K562 (cell line): Measurements from ENCODE around the gene SPATA12. TPM values are rescaled to one million over a fixed set of nuclear protein-coding genes. Genes with fewer than 3 reads are reported as not detected.

Source experiments
- ATAC-seq: fragments of 200-7000 bp; cut with Tn5 transposase; 3 replicates; pipeline ENCODE4 v1.9.1; 2020; ENCODE audit warnings: moderate library complexity
- BruUV-seq: library from RNA; stranded (reverse); fragments of 400-500 nt; replicated peaks from 2 replicates; lab custom pipeline; 2021; lab: Mats Ljungman, UMichigan
- CTCF ChIA-PET: fragments of 300-600 bp; formaldehyde crosslinking; extraction: SDS; loops from one replicate; lab custom pipeline; 2021; ENCODE audit warnings: low intra/inter-chr PET ratio; lab: Yijun Ruan, JAX
- POLR2A ChIA-PET: fragments of 300-600, 350-650 bp; sonication (Branson Sonifier 250); formaldehyde crosslinking; extraction: SDS; loops from one replicate; lab custom pipeline; 2021; ENCODE audit warnings: antibody characterized with exemption, inconsistent platforms; lab: Yijun Ruan, JAX
- DNase-seq, 4 experiments: peaks; one replicate each; pipeline versions ENCODE4 v3.0.0 to v3.0.0-alpha.2; 2011 to 2018; ENCODE audit warnings: low spot score in 3 of 4, mixed read lengths in 3 of 4; ENCODE audit errors: extremely low read depth in 1 of 4
- FAIRE-seq: peaks from 2 replicates; lab custom pipeline; 2011; peaks lifted over from hg19 to GRCh38; lab: Jason Lieb, UNC
- H2AFZ ChIP-seq: 2 replicates; pipeline ENCODE4 v1.6.0; 2011; ENCODE audit warnings: low read depth, low read length, control low read depth, inconsistent platforms
- H3K27ac ChIP-seq: fragments of 200-600 bp; 3 replicates; pipeline ENCODE4 v1.8.0; 2011; ENCODE audit warnings: low read depth, mild to moderate bottlenecking, control low read depth, inconsistent platforms, low read length, moderate library complexity, mixed read lengths; ENCODE audit errors: extremely low read depth
- H3K27me3 ChIP-seq, 2 experiments: fragments of 300-600 bp in 1 of 2; 2 replicates in 1 of 2; 3 replicates in 1 of 2; pipeline versions ENCODE4 v1.6.0 to v1.8.0; 2011; ENCODE audit warnings: inconsistent platforms in 2 of 2, low read length in 2 of 2, mild to moderate bottlenecking in 1 of 2, mixed read lengths in 1 of 2, moderate library complexity in 1 of 2; ENCODE audit not compliant: control insufficient read depth in 2 of 2, insufficient read depth in 2 of 2
- H3K36me3 ChIP-seq: fragments of 300-600 bp; 3 replicates; pipeline ENCODE4 v1.8.0; 2011; ENCODE audit warnings: mild to moderate bottlenecking, low read length, inconsistent platforms; ENCODE audit not compliant: control insufficient read depth, insufficient read depth
- H3K4me1 ChIP-seq, 2 experiments: fragments of 200-600 bp in 1 of 2; replicated peaks in 1 of 2; 2 replicates in 1 of 2; 3 replicates in 1 of 2; pipeline versions ENCODE4 v1.5.1 to v1.8.0; 2011; ENCODE audit warnings: inconsistent platforms in 2 of 2, low read length in 2 of 2, mild to moderate bottlenecking in 1 of 2, mixed read lengths in 1 of 2, moderate library complexity in 1 of 2; ENCODE audit not compliant: control insufficient read depth in 2 of 2, insufficient read depth in 2 of 2
- H3K4me2 ChIP-seq: 2 replicates; pipeline ENCODE4 v1.6.1; 2011; ENCODE audit warnings: low read length, control low read depth, inconsistent platforms, mixed read lengths; ENCODE audit not compliant: insufficient read depth
- H3K4me3 ChIP-seq: fragments of 200-600 bp; sonication (generic), shearing (Covaris generic); 2 replicates; pipeline ENCODE4 v1.5.1; 2016; ENCODE audit warnings: control low read depth, inconsistent platforms
- H3K79me2 ChIP-seq: fragments of 200-600 bp; 3 replicates; pipeline ENCODE4 v1.8.0; 2011; ENCODE audit warnings: low read length, inconsistent platforms; ENCODE audit not compliant: control insufficient read depth, insufficient read depth
- H3K9ac ChIP-seq, 2 experiments: 2 replicates each; pipeline versions ENCODE4 v1.6.0 to v1.6.1; 2011; ENCODE audit warnings: low read depth in 2 of 2, low read length in 2 of 2, control low read depth in 1 of 2, inconsistent platforms in 1 of 2, mild to moderate bottlenecking in 1 of 2, mixed read lengths in 1 of 2; ENCODE audit not compliant: insufficient read depth in 1 of 2
- H3K9me1 ChIP-seq: one replicate; pipeline ENCODE4 v1.6.0; 2011; ENCODE audit warnings: inconsistent platforms, mild to moderate bottlenecking, low read length, moderate library complexity; ENCODE audit not compliant: control insufficient read depth, insufficient read depth
- H3K9me3 ChIP-seq: replicated peaks from 2 replicates; pipeline ENCODE4 v1.5.1; 2011; ENCODE audit warnings: low read depth, low read length, inconsistent platforms; ENCODE audit not compliant: control insufficient read depth, insufficient read depth
- H4K20me1 ChIP-seq: replicated peaks from 2 replicates; pipeline ENCODE4 v1.6.1; 2011; ENCODE audit warnings: low read length, inconsistent platforms, mixed read lengths; ENCODE audit not compliant: control insufficient read depth, insufficient read depth
- BCOR ChIP-seq: fragments of 450-650 bp; IDR thresholded peaks from 2 replicates; pipeline ENCODE4 v1.6.1; 2016
- MTA1 ChIP-seq: fragments of 450-650 bp; IDR thresholded peaks from 2 replicates; pipeline ENCODE4 v1.6.1; 2017; ENCODE audit warnings: borderline replicate concordance
- PHTF2 ChIP-seq: fragments of 250-450 bp; sonication (Bioruptor Pico); IDR thresholded peaks from 2 replicates; pipeline ENCODE4 v1.5.0; 2021; ENCODE audit warnings: mild to moderate bottlenecking
- RBM25 ChIP-seq: fragments of 200-400 bp; formaldehyde crosslinking; IDR thresholded peaks from 2 replicates; pipeline ENCODE4 v1.6.1; 2018; ENCODE audit warnings: low read length, low read depth, moderate library complexity; ENCODE audit not compliant: severe bottlenecking
- SNRNP70 ChIP-seq: fragments of 200-400 bp; formaldehyde crosslinking; optimal IDR thresholded peaks from 2 replicates; pipeline ENCODE3; 2017; ENCODE audit warnings: low read depth, low read length
- STAT5B ChIP-seq: fragments of 250-450 bp; sonication (Bioruptor Pico); IDR thresholded peaks from 2 replicates; pipeline ENCODE4 v1.8.0; 2021; ENCODE audit warnings: mild to moderate bottlenecking, inconsistent platforms
- ZNF174 ChIP-seq: fragments of 250-450 bp; sonication (Bioruptor Pico); IDR thresholded peaks from 2 replicates; pipeline ENCODE4 v1.4.0; 2020; ENCODE audit warnings: mild to moderate bottlenecking
- WGBS: fragments of 100-300 bp; shearing (Covaris generic); methylation state at CpG from one replicate; pipeline ENCODE4 v1.1.6; 2016; ENCODE audit warnings: low coverage, mixed read lengths; ENCODE audit not compliant: insufficient coverage; ENCODE audit errors: missing lambda C conversion rate; 5-methylcytosine and 5-hydroxymethylcytosine counted together
- in situ Hi-C: fragments of 300-500 bp; cut with MboI; formaldehyde crosslinking; loops from 4 replicates; pipeline ENCODE4 v1.15.0; 2018; ENCODE audit warnings: inconsistent platforms, mixed read lengths
- intact Hi-C: fragments of 100-400 bp; cut with micrococcal nuclease; formaldehyde crosslinking; loops from 2 replicates; pipeline ENCODE4 v1.14.2; 2022
- polyA plus RNA-seq, 8 experiments: library from polyadenylated mRNA; depleted of rRNA in 4 of 8; stranded (reverse) in 5 of 8; unstranded in 3 of 8; fragments of >200 nt; fragmentation: Nextera tagmentation in 2 of 8; fragmentation: Illumina TruSeq in 1 of 8; extraction: Ambion mirVana in 2 of 8; extraction: Trizol in 1 of 8; gene quantifications; 2 replicates each; pipeline versions ENCODE4 v1.2.1 to v1.2.3, GENCODE V29; 2011 to 2014; ENCODE audit warnings: inconsistent platforms in 1 of 8, missing spikeins in 1 of 8
- total RNA-seq, 7 experiments: library from RNA; depleted of rRNA in 6 of 7; stranded (reverse); fragments of >200 nt in 6 of 7; fragmentation: Illumina TruSeq in 2 of 7; extraction: Trizol in 2 of 7; gene quantifications; 2 replicates each; pipeline versions ENCODE4 v1.2.1 to v1.2.3, GENCODE V29; 2011 to 2021; ENCODE audit warnings: low replicate concordance in 1 of 7

SPATA12 gene
- total and polyA plus RNA-seq, 9 of the 15 experiments (the other 6 are each of a cell fraction or from before 2014, with no cell fraction given): not detected

GRCh38 chr3:57036952-57037351 lies 23.5 kb upstream of the SPATA12 start:
- BruUV-seq: no TSS peak
- intact Hi-C loops (no loop called here), in situ Hi-C loops (no loop called here)
- no peak overlapping the region for H3K9ac ChIP-seq
- H3K4me2 ChIP-seq: no peak overlapping the region
- no peaks in the 10 kb centered on the region for H3K36me3 ChIP-seq
- no peak for FAIRE-seq
- H3K4me3 ChIP-seq: no peak overlapping the region
- H4K20me1 ChIP-seq: no peaks in the 10 kb centered on the region; the same call in none of the 2 replicates
- TF ChIP-seq PHTF2 (CRISPR knock-in tag) (no peak), SNRNP70 (no peak), MTA1 (no peak)
- TF ChIP-seq, all 486 proteins: peak for 0
- no peak for ATAC-seq
- no peaks in the 10 kb centered on the region for H3K79me2 ChIP-seq
- no peak overlapping the region for H3K27ac ChIP-seq
- 8% methylated on average over 5 of the region's 5 CpGs for WGBS
- H3K9me3 ChIP-seq: no peaks in the 10 kb centered on the region
- H3K27me3 ChIP-seq: 0 out of 5 replicates have a peak, but pooled peaks cover 0 to 3% of the 10 kb centered on the region in 2 experiments
- ChIA-PET POLR2A (interaction anchor here (0.6 kb wide), 1 partner anchor 11 kb away, joined by 3 read pairs; no protein-coding TSS in a partner anchor), CTCF (no interaction called here)
- no peak for DNase-seq
- H3K9me1 ChIP-seq: no peaks in the 10 kb centered on the region
- no peaks in the 10 kb centered on the region; a peak in 1 of 5 replicates for H3K4me1 ChIP-seq
- H2AFZ ChIP-seq: no peak overlapping the region

GRCh38 chr3:57038466-57039164 lies 21.8 kb upstream of the SPATA12 start:
- CTCF ChIA-PET: no interaction called here
- no TSS peak for BruUV-seq

More at GRCh38 chr3:57038466-57039164, 21.8 kb upstream of the SPATA12 start:
- H3K4me3 ChIP-seq: no peak overlapping the region
- no peak for DNase-seq
- no peaks in the 10 kb centered on the region; the same call in none of the 2 replicates for H4K20me1 ChIP-seq
- H3K9me3 ChIP-seq: no peaks in the 10 kb centered on the region
- ATAC-seq: no peak
- no peaks in the 10 kb centered on the region for H3K9me1 ChIP-seq
- in situ Hi-C loops: no loop called here
- no peaks in the 10 kb centered on the region; a peak in 1 of 5 replicates for H3K4me1 ChIP-seq
- H2AFZ ChIP-seq: no peak overlapping the region
- no peaks in the 10 kb centered on the region for H3K79me2 ChIP-seq
- 0 out of 5 replicates have a peak, but pooled peaks cover 0 to 3% of the 10 kb centered on the region in 2 experiments for H3K27me3 ChIP-seq
- H3K36me3 ChIP-seq: no peaks in the 10 kb centered on the region
- TF ChIP-seq BCOR: no peak
- TF ChIP-seq RBM25: peak; percentile 4
- no peak for TF ChIP-seq STAT5B (CRISPR knock-in tag)
- no peak for TF ChIP-seq ZNF174 (CRISPR knock-in tag)
- WGBS: 10% methylated on average over 5 of the region's 5 CpGs
- no peak overlapping the region for H3K9ac ChIP-seq
- H3K27ac ChIP-seq: no peak overlapping the region
- intact Hi-C loops: no loop called here
- FAIRE-seq: no peak
- POLR2A ChIA-PET: no interaction called here
- H3K4me2 ChIP-seq: no peak overlapping the region
